Smooth muscle cell (in vitro differentiated cells): ENCODE results near the gene FGD3. TPM values are rescaled to one million over a fixed set of nuclear protein-coding genes. Genes with fewer than 3 reads are reported as not detected.

Experiments used
- DNase-seq: peaks from one replicate; lab custom pipeline; 2025; ENCODE audit not compliant: unreplicated experiment; lab: John Stamatoyannopoulos, UW
- H2AFZ ChIP-seq: fragments of 200-600 bp; sonication (generic); 2 replicates; pipeline ENCODE4 v1.6.0; 2016; ENCODE audit warnings: antibody characterized with exemption, low read depth, mild to moderate bottlenecking
- H3F3A ChIP-seq: fragments of 200-600 bp; sonication (generic); 2 replicates; pipeline ENCODE4 v1.6.0; 2017; ENCODE audit warnings: antibody characterized with exemption, low read depth
- H3K27ac ChIP-seq: fragments of 200-600 bp; sonication (generic); 2 replicates; pipeline ENCODE4 v1.5.1; 2016; ENCODE audit warnings: low read depth, mild to moderate bottlenecking
- H3K27me3 ChIP-seq: fragments of 200-600 bp; sonication (generic); 2 replicates; pipeline ENCODE4 v1.6.1; 2016; ENCODE audit warnings: low read depth, mild to moderate bottlenecking
- H3K36me3 ChIP-seq: fragments of 200-600 bp; sonication (generic); 2 replicates; pipeline ENCODE4 v1.5.1; 2016; ENCODE audit warnings: low read depth
- H3K4me1 ChIP-seq: fragments of 200-600 bp; sonication (generic); 2 replicates; pipeline ENCODE4 v1.5.1; 2016; ENCODE audit warnings: low read depth
- H3K4me2 ChIP-seq: fragments of 200-600 bp; sonication (generic); 2 replicates; pipeline ENCODE4 v1.6.0; 2016; ENCODE audit warnings: mild to moderate bottlenecking
- H3K4me3 ChIP-seq: fragments of 200-600 bp; sonication (generic); 2 replicates; pipeline ENCODE4 v1.5.1; 2016; ENCODE audit warnings: mild to moderate bottlenecking
- H3K79me2 ChIP-seq: fragments of 200-600 bp; sonication (generic); 2 replicates; pipeline ENCODE4 v1.6.0; 2016; ENCODE audit warnings: low read depth, mild to moderate bottlenecking
- H3K9ac ChIP-seq: fragments of 200-600 bp; sonication (generic); 2 replicates; pipeline ENCODE4 v1.6.0; 2016; ENCODE audit warnings: low read depth
- H3K9me3 ChIP-seq: fragments of 200-600 bp; sonication (generic); replicated peaks from 2 replicates; pipeline ENCODE4 v1.5.1; 2016; ENCODE audit warnings: low read depth
- H4K20me1 ChIP-seq: fragments of 200-600 bp; sonication (generic); 2 replicates; pipeline ENCODE4 v1.6.0; 2016; ENCODE audit warnings: low read depth
- CTCF ChIP-seq: fragments of 200-600 bp; sonication (generic); IDR thresholded peaks from 2 replicates; pipeline ENCODE4 v1.5.1; 2017; ENCODE audit warnings: borderline replicate concordance, mild to moderate bottlenecking, antibody characterized with exemption; ENCODE audit not compliant: insufficient read depth, poor library complexity, severe bottlenecking
- whole genome bisulfite sequencing: methylation state at CpG from one replicate; pipeline ENCODE4 v1.1.7; 2016; ENCODE audit warnings: low lambda C conversion rate; 5-methylcytosine and 5-hydroxymethylcytosine counted together
- polyA plus RNA-seq: library from polyadenylated mRNA; unstranded; fragments of >200 nt; fragmentation: Nextera tagmentation; extraction: Ambion mirVana; gene quantifications from 2 replicates; pipeline ENCODE4 v1.2.1, GENCODE V29; 2016
- total RNA-seq: library from RNA; depleted of rRNA; stranded (reverse); fragments of >200 nt; gene quantifications from 2 replicates; pipeline ENCODE4 v1.2.3, GENCODE V29; 2014

Gene FGD3
- total and polyA plus RNA-seq, 2 experiments from 2014 or later, result 1.1 to 2.1 TPM

GRCh38 chr9:92965061-92965758 lies 17.9 kb downstream of the FGD3 start:
- DNase-seq, result no peak
- H3K4me1 ChIP-seq, result no peaks in the 10 kb centered on the region
- no peak for TF ChIP-seq CTCF
- H3K4me2 ChIP-seq, result no peak overlapping the region
- H3K36me3 ChIP-seq, result no peaks in the 10 kb centered on the region
- no peaks in the 10 kb centered on the region for H4K20me1 ChIP-seq
- no peaks in the 10 kb centered on the region for H3K79me2 ChIP-seq
- H3K4me3 ChIP-seq, result no peak overlapping the region
- no peak overlapping the region for H3K9ac ChIP-seq
- WGBS, result 82% methylated on average over 19 of the region's 19 CpGs
- H3F3A ChIP-seq, result no peaks in the 10 kb centered on the region
- no peaks in the 10 kb centered on the region for H3K27me3 ChIP-seq
- no peaks in the 10 kb centered on the region for H3K9me3 ChIP-seq
- no peak overlapping the region for H2AFZ ChIP-seq
- H3K27ac ChIP-seq, result no peak overlapping the region

- Histone ChIP-seq H3K27me3 (no peaks in the 10 kb centered on the region), H4K20me1 (no peaks in the 10 kb centered on the region), H3K9ac (no peak overlapping the region), H3K27ac (no peak overlapping the region), H3K4me1 (peaks cover 4% of the 10 kb centered on the region), H3K79me2 (no peaks in the 10 kb centered on the region), H3F3A (no peaks in the 10 kb centered on the region), H3K36me3 (no peaks in the 10 kb centered on the region), H3K4me3 (no peak overlapping the region), H3K4me2 (no peak overlapping the region), H2AFZ (no peak overlapping the region), H3K9me3 (no peaks in the 10 kb centered on the region)
- no peak for DNase-seq
- WGBS, result 84% methylated on average over 17 of the region's 17 CpGs
- TF ChIP-seq CTCF, result no peak
Measured at GRCh38 chr9:92965759-92966517, 18.6 kb downstream of the FGD3 start.

GRCh38 chr9:92966518-92966800 lies 19.1 kb downstream of the FGD3 start:
- Histone ChIP-seq H3K4me3 (no peak overlapping the region), H3K79me2 (no peaks in the 10 kb centered on the region), H3K9ac (no peak overlapping the region), H3K27me3 (no peaks in the 10 kb centered on the region), H3K27ac (no peak overlapping the region), H3K4me2 (no peak overlapping the region), H4K20me1 (no peaks in the 10 kb centered on the region), H3F3A (no peaks in the 10 kb centered on the region), H2AFZ (no peak overlapping the region), H3K36me3 (no peaks in the 10 kb centered on the region), H3K4me1 (peaks cover 7% of the 10 kb centered on the region), H3K9me3 (no peaks in the 10 kb centered on the region)
- DNase-seq, result no peak
- TF ChIP-seq CTCF, result no peak
- WGBS, result 99% methylated on average over 5 of the region's 5 CpGs
